HG03139 (cell line): Measurements from ENCODE around the gene SLC6A14.

ENCODE experiments used
- ATAC-seq: cut with Tn5 transposase; IDR thresholded peaks from one replicate; pipeline ENCODE4 v1.9.1; 2021; ENCODE audit not compliant: unreplicated experiment

SLC6A14 gene

GRCh38 chrX:116436358-116436816, at the start of gene SLC6A14:
TSS of gene SLC6A14 (plus strand) at chrX:116436606. CDS start at chrX:116436710, 104 bp downstream.
- ATAC-seq = no peak

GRCh38 chrX:116395752-116396151, 40.7 kb upstream of the SLC6A14 start:
- no peak for ATAC-seq

- ATAC-seq = no peak
Measured at GRCh38 chrX:116399681-116400080, 36.7 kb upstream of the SLC6A14 start.

GRCh38 chrX:116409219-116409618, 27.2 kb upstream of the SLC6A14 start:
- ATAC-seq = no peak

- no peak for ATAC-seq
Measured at GRCh38 chrX:116413273-116413672, 23.1 kb upstream of the SLC6A14 start.

GRCh38 chrX:116417214-116417613, 19.2 kb upstream of the SLC6A14 start:
- no peak for ATAC-seq

- ATAC-seq = no peak
Measured at GRCh38 chrX:116417968-116418367, 18.4 kb upstream of the SLC6A14 start.

GRCh38 chrX:116427978-116428377, 8.4 kb upstream of the SLC6A14 start:
- ATAC-seq = no peak

- ATAC-seq = no peak
Measured at GRCh38 chrX:116435597-116435996, 809 bp upstream of the SLC6A14 start.

GRCh38 chrX:116449156-116449555, 12.8 kb downstream of the SLC6A14 start:
- no peak for ATAC-seq

GRCh38 chrX:116462822-116463221, 26.4 kb downstream of the SLC6A14 start, which contains the start of gene CT83:
TSS of gene CT83 (minus strand) at chrX:116462976. CDS start at chrX:116462856, 120 bp downstream.
- no peak for ATAC-seq

GRCh38 chrX:116480059-116480458, 43.7 kb downstream of the SLC6A14 start:
- no peak for ATAC-seq

- no peak for ATAC-seq
Measured at GRCh38 chrX:116490104-116490503, 53.7 kb downstream of the SLC6A14 start.

GRCh38 chrX:116493271-116493670, 56.9 kb downstream of the SLC6A14 start:
- no peak for ATAC-seq

- ATAC-seq = no peak
Measured at GRCh38 chrX:116499780-116500179, 63.4 kb downstream of the SLC6A14 start.
